Astrocyte of the cerebellum (primary cell): Measurements from ENCODE around the gene EPB41L3.

ENCODE experiments used
- DNase-seq: peaks from one replicate; pipeline ENCODE4 v3.0.0-alpha.2; 2011; ENCODE audit warnings: low read depth
- H3K4me3 ChIP-seq: 2 replicates; pipeline ENCODE4 v1.5.1; 2011; ENCODE audit warnings: mild to moderate bottlenecking, low read depth, low read length, moderate library complexity
- CTCF ChIP-seq: IDR thresholded peaks from 2 replicates; pipeline ENCODE4 v1.5.1; 2012; ENCODE audit warnings: low read length, low read depth, moderate library complexity, mild to moderate bottlenecking; ENCODE audit errors: missing control alignments
- in situ Hi-C: cut with HindIII; loops from 2 replicates; pipeline ENCODE4 v1.10.0; 2017; ENCODE audit warnings: low sequenced_read_pairs

EPB41L3 gene

GRCh38 chr18:5451871-5452270 is 91.9 kb downstream of the EPB41L3 start:
- no peak for TF ChIP-seq CTCF
- in situ Hi-C loops = no loop called here
- no peak overlapping the region for H3K4me3 ChIP-seq
- DNase-seq = no peak

- in situ Hi-C loops = no loop called here
- H3K4me3 ChIP-seq = no peak overlapping the region
- no peak for DNase-seq
- TF ChIP-seq CTCF = no peak
Measured at GRCh38 chr18:5451150-5451549, 92.6 kb downstream of the EPB41L3 start.

GRCh38 chr18:5449858-5450509 is 93.8 kb downstream of the EPB41L3 start:
- no peak for DNase-seq
- TF ChIP-seq CTCF = no peak
- in situ Hi-C loops = no loop called here
- H3K4me3 ChIP-seq = no peak overlapping the region

GRCh38 chr18:5447442-5447841 is 96.4 kb downstream of the EPB41L3 start:
- in situ Hi-C loops = no loop called here
- H3K4me3 ChIP-seq = no peak overlapping the region
- DNase-seq = no peak
- no peak for TF ChIP-seq CTCF

- H3K4me3 ChIP-seq = no peak overlapping the region
- DNase-seq = no peak
- in situ Hi-C loops = no loop called here
- TF ChIP-seq CTCF = no peak
Measured at GRCh38 chr18:5444847-5445246, 99.0 kb downstream of the EPB41L3 start.

- DNase-seq = no peak
- in situ Hi-C loops = no loop called here
- no peak for TF ChIP-seq CTCF
- H3K4me3 ChIP-seq = no peak overlapping the region
Measured at GRCh38 chr18:5444269-5444668, 99.5 kb downstream of the EPB41L3 start.
